ENCODE measurements around the gene ENTPD8. TPM values are rescaled to one million over a fixed set of nuclear protein-coding genes. Genes with fewer than 3 reads are reported as not detected.

Gene ENTPD8
- total RNA-seq, 1 experiment from 2014 or later, result 0.77 TPM

DNA sequence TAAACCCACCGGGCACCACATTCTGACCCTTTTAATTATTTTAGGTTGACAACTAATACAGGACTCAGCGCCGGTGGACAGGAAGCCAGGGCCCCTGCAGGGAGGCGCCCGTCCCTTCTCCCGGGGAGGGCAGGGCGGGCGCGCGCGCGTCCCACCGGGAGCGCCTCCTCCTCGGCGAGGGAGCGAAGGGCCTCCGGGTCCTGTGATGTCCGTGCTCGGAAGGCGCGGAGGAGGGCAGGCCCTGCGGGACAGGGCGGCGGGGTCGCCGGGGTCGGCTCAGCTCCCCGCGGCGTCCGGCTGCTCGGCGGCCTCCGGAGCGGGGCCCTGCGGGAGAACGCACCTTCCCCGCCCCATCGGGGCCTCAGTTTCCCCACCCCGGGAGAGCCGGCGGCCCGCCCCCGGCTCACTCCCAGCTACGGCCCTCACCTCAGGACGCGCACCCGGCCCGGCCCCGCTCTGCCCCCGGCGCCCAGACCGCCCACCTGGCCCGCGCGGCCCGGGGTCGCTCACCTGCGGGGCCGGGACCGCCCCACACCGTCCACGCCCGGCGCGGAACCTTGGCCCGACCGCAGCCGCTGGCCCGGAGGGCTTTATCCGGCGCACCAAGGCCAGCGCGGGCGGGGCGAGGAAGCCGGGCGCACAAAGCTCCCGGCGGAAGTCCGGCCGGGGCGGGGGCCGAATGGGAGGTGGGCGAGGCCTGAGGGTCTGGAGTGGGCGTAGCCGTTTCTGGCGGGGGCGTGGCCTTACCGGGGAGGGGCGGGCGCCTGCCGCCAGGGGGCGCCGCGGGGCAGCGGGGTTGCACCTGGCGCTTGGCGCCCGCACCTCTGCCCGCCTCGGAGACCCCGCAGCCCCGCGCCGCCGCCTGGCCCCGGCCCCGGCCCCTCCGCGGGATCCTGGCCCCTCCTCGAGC, 18.3 kb downstream of the ENTPD8 start, which contains the start of the genes EXD3 and NOXA1:
EXD3 (minus strand) TSS at position 559 of the 910 bp plus-strand sequence. CDS start 27,805 bp downstream, outside the sequence.
NOXA1 (plus strand) TSS at position 790 of the 910 bp plus-strand sequence. CDS start 137 bp downstream, outside the sequence.
- TF ChIP-seq, protein P1, sequence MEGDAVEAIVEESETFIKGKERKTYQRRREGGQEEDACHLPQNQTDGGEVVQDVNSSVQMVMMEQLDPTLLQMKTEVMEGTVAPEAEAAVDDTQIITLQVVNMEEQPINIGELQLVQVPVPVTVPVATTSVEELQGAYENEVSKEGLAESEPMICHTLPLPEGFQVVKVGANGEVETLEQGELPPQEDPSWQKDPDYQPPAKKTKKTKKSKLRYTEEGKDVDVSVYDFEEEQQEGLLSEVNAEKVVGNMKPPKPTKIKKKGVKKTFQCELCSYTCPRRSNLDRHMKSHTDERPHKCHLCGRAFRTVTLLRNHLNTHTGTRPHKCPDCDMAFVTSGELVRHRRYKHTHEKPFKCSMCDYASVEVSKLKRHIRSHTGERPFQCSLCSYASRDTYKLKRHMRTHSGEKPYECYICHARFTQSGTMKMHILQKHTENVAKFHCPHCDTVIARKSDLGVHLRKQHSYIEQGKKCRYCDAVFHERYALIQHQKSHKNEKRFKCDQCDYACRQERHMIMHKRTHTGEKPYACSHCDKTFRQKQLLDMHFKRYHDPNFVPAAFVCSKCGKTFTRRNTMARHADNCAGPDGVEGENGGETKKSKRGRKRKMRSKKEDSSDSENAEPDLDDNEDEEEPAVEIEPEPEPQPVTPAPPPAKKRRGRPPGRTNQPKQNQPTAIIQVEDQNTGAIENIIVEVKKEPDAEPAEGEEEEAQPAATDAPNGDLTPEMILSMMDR (conservative IDR thresholded peaks at IDR 0.05), result peak; percentile 59; the same call in 2 of the 3 replicates
- DNase-seq, result peak; percentile 93
- Histone ChIP-seq H3K23me2 (ENCODE audit: insufficient read length, low read depth, low read length, poor library complexity, severe bottlenecking) (peaks cover 11% of the 10 kb centered on the region), H3K18ac (ENCODE audit: insufficient read length, low read depth, low read length) (no peak within 1 kb of the TSS), H2AK5ac (ENCODE audit: insufficient read length, low read length) (no peak within 1 kb of the TSS), H2BK12ac (ENCODE audit: insufficient read length, low read depth, low read length) (no peak within 1 kb of the TSS), H3K56ac (ENCODE audit: insufficient read length, low read depth, low read length) (no peak within 1 kb of the TSS), H2BK5ac (ENCODE audit: insufficient read length, low read length) (no peak within 1 kb of the TSS), H3K4me2 (ENCODE audit: insufficient read depth, insufficient read length, low read length) (peak within 1 kb of the TSS; percentile 97), H2BK120ac (ENCODE audit: low read depth, low read length, poor library complexity, severe bottlenecking) (no peak within 1 kb of the TSS), H3K9ac (ENCODE audit: extremely low read depth, insufficient read length, low read length) (peak within 1 kb of the TSS; percentile 79), H2BK15ac (ENCODE audit: low read depth, low read length) (no peak within 1 kb of the TSS), H4K20me1 (ENCODE audit: control insufficient read depth, insufficient read depth, insufficient read length) (no peaks in the 10 kb centered on the region), H3K79me2 (ENCODE audit: insufficient read depth, low read length) (no peaks in the 10 kb centered on the region), H3K4me1 (ENCODE audit: insufficient read depth, low read length) (no peaks in the 10 kb centered on the region), H3K27me3 (ENCODE audit: insufficient read depth, low read length) (no peaks in the 10 kb centered on the region), H3K9me3 (ENCODE audit: control insufficient read depth, low read depth, low read length) (no peaks in the 10 kb centered on the region), H3K14ac (ENCODE audit: insufficient read depth, low read length) (no peak within 1 kb of the TSS; the same call in 1 of the 2 replicates), H4K5ac (ENCODE audit: insufficient read length, low read depth, low read length) (no peak within 1 kb of the TSS), H4K91ac (ENCODE audit: insufficient read length, low read depth, low read length) (no peak within 1 kb of the TSS), H4K8ac (replicated peaks; ENCODE audit: insufficient read length, low read depth, low read length) (no peak within 1 kb of the TSS), H3K27ac (ENCODE audit: insufficient read length, low read depth, low read length) (no peak within 1 kb of the TSS), H2AFZ (ENCODE audit: low read length) (no peak within 1 kb of the TSS), H2BK20ac (ENCODE audit: low read depth, low read length, poor library complexity, severe bottlenecking) (no peak within 1 kb of the TSS), H3K4ac (ENCODE audit: low read depth, low read length) (no peak within 1 kb of the TSS), H3K79me1 (ENCODE audit: insufficient read depth, low read depth, low read length, poor library complexity, severe bottlenecking) (no peaks in the 10 kb centered on the region), H3K23ac (ENCODE audit: insufficient read length, low read depth, low read length) (no peak within 1 kb of the TSS), H3T11ph (ENCODE audit: low read length) (no peak within 1 kb of the TSS)
- Mint-ChIP-seq H3K9me3 (no peaks in the 10 kb centered on the region), H3K27ac (peak within 1 kb of the TSS in 2 of 3 experiments; percentile 11 to 83; a peak in 3 of 7 replicates), H3K36me3 (ENCODE audit: insufficient read depth in 1 of 3, low read depth in 3 of 3) (no peaks in the 10 kb centered on the region), H3K4me3 (peak within 1 kb of the TSS; percentile 80 to 91), H3K27me3 (ENCODE audit: low read depth) (peaks cover 10% of the 10 kb centered on the region), H3K4me1 (peaks cover 5 to 7% of the 10 kb centered on the region in 2 experiments)
- WGBS (ENCODE audit: extremely low coverage, insufficient read length, low lambda C conversion rate), result no CpG with 5 or more reads among the region's 113 CpGs

Measured in H9 (cell line).